ENCODE data around the gene GATAD2A.
A peak's percentile ranks its signal among the peaks of the same experiment; 100 is the strongest.
"Not testable (repeated sequence)": the region's sequence is repeated elsewhere in the genome, so short reads cannot be mapped to it uniquely, and the experiment has no call there.

Gene GATAD2A, protein sequence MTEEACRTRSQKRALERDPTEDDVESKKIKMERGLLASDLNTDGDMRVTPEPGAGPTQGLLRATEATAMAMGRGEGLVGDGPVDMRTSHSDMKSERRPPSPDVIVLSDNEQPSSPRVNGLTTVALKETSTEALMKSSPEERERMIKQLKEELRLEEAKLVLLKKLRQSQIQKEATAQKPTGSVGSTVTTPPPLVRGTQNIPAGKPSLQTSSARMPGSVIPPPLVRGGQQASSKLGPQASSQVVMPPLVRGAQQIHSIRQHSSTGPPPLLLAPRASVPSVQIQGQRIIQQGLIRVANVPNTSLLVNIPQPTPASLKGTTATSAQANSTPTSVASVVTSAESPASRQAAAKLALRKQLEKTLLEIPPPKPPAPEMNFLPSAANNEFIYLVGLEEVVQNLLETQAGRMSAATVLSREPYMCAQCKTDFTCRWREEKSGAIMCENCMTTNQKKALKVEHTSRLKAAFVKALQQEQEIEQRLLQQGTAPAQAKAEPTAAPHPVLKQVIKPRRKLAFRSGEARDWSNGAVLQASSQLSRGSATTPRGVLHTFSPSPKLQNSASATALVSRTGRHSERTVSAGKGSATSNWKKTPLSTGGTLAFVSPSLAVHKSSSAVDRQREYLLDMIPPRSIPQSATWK

DNA sequence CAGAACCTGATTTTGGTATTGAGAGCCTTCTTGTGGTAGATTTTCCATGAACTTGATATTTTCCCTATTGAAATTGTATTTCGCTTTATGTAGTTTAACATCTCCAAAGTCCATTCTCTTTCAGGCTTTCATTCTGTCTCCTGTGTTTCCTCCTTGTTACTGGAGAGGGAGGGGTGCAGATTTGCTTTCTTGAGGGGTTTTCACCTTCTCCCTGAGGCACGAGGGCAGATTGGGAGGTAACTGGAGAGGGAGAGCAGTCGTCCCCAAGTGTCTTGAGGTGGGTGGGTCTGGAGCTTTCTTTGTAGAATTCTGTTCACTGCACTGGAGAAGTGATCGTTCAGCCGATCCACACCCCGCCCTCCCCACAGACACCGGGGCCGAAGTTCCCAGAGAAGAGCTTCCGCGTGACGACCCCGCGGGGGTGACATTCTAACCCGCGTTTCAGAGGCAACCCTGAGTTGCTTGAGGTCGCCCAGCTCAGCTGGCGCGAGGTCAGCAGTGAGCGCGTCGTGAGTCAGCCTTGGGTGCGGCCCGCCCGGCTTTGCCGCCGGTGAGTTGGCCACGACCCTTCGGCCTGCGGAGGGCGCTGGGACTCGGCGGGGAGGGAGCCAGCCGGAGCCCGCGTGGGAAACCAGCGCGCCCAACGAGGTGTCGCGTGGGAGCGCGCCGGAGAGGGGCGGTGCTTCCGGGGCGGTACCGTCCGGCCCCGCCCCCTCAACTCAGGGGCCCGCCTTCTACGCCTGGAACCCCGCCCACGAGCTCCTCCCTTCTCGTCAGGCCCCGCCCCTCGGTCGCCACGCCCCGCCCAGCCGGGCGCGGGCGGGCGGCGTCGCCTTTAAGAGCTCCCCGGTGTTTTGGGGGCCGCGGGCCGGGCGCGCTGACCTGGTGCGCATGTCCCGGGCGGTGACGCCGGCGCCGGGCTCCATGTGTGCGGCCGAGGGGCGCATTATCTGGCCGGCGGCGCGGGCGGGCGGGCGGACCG, at the start of gene GATAD2A:
Gene GATAD2A (plus strand): TSS at position 797 of the 982 bp plus-strand sequence. CDS start 59,671 bp downstream, outside the sequence.
- peak; percentile 99 for DNase-seq

GRCh38 chr19:19356500-19356899, 49.0 kb upstream of the GATAD2A start:
- DNase-seq: no peak

DNA sequence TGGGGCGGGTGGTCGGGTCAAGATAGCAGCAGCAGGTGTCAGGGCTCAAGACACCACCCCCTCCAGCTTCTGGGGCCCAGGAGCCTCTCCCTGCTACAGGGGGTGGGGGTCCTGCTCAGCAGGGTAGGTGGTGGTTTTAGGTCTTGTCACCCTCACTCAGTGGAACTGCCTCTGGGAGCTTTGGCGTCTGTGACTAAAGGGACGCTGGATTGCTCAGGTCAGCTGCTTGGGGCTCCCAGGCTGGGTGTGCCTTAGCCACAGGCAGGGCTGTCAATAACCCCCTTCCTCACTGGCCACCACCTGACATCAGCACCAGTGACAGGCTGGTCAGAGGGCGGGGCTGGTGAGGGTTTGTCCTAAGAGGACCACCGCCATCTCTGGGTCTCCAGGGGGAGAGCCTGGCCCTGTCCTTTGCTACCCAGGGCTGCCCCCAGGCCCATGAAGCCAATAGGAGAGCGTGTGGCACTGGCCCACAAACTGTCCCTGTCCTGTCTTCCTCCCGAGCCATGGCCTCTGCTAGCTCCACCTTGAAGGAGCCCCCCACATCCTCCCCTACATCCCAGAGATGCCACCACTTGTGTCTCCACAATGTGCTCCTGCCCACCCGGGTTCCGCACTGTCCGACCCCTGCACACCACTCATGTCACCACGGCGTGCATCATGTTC, 48.4 kb upstream of the GATAD2A start:
- no peak for DNase-seq

DNA sequence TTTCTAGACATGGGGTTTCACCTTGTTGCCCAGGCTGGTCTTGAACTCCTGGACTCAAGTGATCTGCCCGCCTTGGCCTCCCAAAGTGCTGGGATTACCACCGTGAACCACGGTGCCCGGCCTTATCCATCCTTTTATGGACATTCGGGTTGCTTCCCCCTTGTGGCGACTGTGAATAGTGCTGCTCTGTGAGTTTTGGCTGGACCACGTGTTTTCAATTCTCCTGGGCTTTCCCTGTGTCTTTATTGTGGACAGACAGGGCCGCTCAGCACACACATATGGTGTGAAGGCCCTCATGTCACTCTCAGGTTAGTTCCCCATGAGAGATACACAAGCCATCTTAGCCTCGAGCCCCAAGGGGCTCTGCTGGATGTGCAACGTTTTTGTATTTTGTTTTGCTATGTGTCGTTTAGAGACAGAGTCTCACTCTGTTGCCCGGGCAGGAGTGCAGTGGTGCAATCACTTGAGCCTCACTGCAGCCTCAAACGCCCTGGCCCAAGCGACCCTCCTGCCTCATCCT, 44.3 kb upstream of the GATAD2A start:
- DNase-seq: peak; percentile 83

- no peak for DNase-seq
Measured at GRCh38 chr19:19362075-19362474, 43.4 kb upstream of the GATAD2A start.

DNA sequence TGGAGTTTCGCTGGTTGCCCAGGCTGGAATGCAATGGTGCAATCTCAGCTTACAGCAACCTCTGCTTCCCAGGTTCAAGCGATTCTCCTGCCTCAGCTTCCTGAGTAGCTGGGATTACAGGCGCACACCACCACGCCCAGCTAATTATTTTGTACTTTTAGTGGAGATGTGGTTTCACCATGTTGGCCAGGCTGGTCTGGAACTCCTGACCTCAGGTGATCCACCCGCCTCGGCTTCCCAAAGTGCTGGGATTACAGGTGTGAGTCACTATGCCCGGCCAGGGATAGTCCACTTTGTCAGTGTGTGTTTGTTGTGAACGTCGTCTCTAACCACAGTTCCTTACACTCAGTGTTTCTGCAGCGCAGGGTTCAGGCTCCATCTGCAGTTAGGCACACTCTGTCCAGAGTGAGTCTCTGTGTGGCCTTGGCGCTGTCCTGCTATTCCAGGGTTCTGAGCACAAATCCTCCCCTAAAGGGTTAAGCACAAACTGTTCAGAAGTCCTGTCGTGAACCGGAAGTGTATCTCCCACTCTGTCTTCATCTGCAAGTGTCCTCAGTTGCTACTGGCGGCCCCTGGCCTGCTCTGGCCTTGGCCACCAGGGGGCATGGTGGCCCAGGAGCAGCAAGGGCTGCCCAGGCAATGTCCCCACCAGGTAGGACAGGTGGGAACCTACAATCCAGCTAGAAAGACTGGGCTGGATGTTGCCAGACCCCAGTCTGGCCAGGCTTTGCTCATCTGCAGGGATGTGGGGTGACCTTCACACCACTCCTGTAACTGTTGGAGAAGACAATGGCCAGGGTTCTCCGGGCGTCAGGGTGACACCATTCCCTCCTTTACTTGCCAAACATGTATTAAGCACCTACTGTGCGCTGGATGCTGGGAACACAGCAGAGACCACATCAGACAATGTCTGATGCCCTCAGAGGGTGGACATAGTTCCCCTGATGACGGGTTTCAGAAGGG, 38.8 kb upstream of the GATAD2A start:
- DNase-seq: peak; percentile 86

GRCh38 chr19:19368087-19368486, 37.4 kb upstream of the GATAD2A start:
- DNase-seq: no peak

DNA sequence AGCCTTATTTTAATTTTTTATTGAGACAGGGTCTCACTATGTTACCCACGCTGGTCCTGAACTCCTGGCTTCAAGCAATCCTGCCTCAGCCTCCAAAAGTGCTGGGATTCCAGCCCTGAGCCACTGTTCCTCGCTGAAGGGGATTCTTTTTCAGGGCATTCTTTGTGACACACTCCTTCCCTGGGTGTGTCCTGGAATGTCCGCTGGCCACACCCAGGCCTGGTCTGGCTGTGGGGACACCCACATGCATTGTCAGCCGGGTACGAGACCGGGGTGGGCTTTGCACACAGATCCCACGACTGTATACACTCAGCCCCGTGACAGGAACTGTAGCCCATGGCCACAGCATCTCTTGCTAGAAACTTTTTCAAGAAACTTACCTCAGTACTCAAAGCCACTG, 34.4 kb upstream of the GATAD2A start:
- DNase-seq: no peak

DNA sequence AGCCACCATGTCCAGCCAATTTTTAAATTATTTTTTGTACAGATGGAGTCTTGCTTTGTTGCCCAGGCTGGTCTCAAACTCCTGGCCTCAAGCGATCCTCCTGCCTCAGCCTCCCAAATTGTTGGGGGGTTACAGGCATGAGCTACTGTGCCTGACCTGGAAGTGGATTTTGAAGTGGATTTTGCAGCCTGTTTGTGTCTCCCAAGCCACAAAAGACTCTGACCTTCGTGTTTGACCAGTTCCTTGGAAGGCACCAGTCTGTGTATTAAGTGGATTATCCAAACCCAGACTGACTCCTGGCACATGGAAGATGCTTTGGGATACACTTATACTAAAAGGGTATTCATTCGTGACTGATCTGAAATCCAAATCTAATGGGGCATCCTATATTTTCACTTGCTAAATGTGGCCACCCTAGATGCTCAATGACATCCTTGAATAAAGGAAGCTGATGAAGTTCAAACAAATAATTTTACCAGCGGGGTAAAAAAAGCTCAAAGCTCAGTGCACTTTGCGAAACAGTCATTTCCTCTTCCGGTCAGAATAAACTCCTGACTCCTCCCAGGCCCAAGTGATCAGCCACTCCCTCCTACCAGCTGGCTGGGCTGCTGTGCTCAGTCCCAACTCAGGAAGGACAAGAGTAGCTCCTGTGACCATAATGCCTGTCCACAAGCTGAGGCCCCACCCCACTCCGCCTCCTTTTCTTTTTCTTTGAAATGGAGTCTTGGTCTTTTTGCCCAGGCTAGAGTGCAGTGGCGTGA, 32.6 kb upstream of the GATAD2A start:
- DNase-seq: no peak

GRCh38 chr19:19379527-19379926, 25.9 kb upstream of the GATAD2A start:
- no peak for DNase-seq

- DNase-seq: not testable (repeated sequence)
Measured at GRCh38 chr19:19380316-19380715, 25.2 kb upstream of the GATAD2A start.

DNA sequence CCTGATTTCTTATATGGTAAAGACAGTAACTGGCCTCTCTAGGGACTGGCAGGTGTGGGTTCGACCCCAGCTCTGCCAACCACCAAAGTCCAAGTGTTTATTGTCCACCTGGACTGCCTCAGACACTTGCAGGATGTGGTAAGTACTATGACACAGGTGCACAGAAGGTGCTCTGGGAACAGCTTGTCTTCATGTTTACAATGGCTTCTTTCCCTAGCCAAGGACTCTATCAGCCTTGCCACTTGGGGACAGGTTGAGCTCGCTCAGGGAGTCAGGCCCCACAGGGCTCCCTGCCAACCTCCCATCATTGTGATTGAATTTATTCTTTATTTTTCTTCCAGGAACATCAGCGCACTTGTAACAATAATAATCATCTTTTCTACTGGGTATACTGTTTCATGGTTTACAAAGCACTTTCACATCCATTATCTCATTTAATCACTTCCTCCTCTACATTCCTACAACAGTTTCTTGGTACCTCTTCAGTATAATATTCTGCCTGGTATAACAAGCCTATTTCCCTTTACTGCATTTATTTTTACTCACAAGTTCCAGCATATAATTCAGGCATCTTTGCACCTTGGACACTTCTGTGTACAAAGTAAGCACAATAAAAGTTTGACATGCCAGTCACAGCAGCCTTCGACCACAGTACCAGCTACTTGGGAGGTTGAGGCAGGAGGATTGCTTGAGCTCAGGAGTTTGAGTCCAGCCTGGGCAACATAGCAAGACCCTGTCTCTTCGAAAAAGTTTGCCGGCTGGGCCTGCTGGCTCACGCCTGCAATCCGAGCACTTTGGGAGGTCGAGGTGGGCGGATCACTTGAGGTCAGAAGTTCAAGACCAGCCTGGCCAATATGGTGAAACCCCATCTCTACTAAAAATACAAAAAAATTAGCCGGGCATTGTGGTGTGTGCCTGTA, 24.2 kb upstream of the GATAD2A start:
- DNase-seq: no peak

DNA sequence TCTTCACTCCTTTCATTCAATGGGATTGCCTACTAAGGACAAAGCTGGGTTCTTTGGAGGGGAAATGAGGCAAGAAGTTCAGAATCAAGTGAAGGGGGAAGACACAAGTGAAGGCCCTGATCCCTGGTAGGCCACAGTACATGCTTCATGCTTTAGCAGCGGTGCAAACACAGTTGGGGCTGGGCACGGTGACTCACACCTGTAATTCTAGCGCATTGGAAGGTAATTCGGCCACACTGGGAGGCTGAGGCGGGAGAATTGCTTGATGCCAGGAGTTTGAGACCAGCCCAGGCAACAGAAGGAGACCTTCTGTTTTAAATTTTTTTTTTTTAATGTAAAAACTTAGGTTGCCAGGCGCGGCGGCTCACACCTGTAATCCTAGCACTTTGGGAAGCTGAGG, 23.4 kb upstream of the GATAD2A start:
- DNase-seq: no peak

GRCh38 chr19:19384486-19384885, 21.0 kb upstream of the GATAD2A start:
- DNase-seq: no peak

DNA sequence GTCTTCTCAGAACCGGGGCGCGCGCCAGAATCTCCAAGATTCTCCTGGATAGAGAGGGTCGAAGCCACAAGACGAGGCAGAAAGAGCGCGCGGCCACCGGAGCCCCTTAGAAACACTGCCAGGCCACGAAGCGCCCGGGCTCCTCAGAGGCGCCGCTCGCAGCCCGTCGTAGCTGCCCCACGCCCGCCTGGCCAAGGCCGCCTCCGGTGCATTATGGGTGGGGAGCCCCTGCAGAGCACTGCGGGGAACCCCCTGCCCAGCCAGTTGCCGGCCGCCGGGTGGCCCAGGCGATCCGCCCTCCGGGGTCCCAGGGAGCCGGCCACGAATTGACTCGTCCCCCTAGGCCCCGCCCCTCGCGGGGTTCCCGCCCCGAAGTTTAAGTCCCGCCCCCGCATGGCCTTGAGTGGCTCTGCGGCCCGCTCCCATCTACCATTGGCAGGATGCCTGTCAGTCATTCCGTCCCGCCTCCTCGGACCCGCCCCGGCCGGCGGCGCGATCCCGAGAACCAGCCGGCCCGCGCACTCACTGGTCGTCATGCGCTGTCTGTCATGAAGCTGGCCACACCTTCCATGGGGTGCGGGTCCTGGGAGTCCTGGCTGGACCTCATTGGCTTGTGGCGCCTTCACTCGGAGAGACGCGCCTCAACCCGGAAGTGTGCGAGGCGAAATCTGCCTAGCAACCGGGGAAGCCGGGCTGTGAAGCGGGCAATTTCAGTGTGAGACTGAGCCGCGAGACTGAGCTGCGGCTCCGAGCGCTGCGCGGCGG, 20.2 kb upstream of the GATAD2A start:
- DNase-seq: peak; percentile 100

DNA sequence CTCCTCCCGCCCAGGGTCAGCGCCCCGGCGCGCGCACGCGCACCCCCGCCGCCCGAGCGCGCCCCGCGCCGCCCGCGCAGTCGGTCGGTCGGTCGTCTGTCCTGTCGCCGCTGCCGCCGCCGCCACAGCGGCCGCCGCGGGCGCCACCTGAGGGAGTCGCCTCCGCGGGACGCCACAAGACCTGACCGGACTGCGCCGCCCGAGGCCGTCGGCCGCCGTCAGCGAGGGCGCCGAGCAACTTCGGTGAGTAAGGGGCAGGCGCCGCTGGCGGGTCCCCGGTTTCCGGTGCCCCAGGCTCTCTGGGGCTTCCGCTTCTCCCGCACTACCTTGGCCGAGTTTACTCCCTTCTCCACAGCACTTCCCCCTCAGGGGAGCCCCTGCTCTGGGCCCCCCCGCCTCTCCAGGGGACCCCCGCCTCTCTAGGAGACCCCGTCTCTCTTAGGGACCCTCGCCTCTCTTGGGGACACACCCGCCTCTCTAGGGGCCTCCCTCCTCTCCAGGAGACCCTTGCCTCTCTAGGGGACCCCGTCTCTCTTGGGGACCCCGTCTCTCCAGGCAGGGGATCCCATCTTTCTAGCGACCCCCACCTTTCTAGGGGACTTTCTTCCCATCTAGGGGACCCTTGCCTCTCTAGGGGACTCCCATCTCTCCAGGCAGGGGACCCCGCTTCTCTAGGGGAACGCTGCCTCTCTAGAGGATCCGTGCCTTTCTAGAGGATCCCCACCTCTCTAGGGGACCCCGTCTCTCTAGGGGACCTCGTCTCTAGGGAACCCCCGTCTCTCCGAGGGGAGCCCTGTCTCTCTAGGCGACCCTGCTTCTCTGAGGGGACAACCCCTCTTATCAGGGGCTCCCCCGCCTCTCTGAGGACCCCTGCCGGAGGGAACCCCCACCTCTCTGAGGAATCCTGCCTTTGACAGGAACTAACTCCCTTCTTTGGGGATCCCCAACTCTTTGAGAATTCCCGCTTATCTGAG, 19.3 kb upstream of the GATAD2A start:
- DNase-seq: peak; percentile 82

- no peak for DNase-seq
Measured at GRCh38 chr19:19387108-19387507, 18.4 kb upstream of the GATAD2A start.
